Activated B cell treated with CpG ODN at 0.5 μM for 24 hours (primary cell): ENCODE measurements around the gene SIX3. TPM values are rescaled to one million over a fixed set of nuclear protein-coding genes. Genes with fewer than 3 reads are reported as not detected.

Experiments used
- ATAC-seq: fragments of 200-7000 bp; cut with Tn5 transposase; one replicate; pipeline ENCODE4 v1.10.0; 2021; ENCODE audit warnings: low read depth, mild to moderate bottlenecking, moderate library complexity
- CTCF ChIA-PET: fragments of 350-600 bp; sonication (Branson Sonifier 250); formaldehyde crosslinking; loops from one replicate; lab custom pipeline; 2021; ENCODE audit warnings: antibody characterized with exemption; lab: Charles Lee
- POLR2A ChIA-PET: fragments of 350-600 bp; sonication (Branson Sonifier 250); formaldehyde crosslinking; loops from one replicate; lab custom pipeline; 2021; ENCODE audit warnings: antibody characterized with exemption; lab: Charles Lee
- DNase-seq: peaks from one replicate; pipeline ENCODE4 v3.0.0; 2022
- H3K27ac Mint-ChIP-seq: one replicate; pipeline ENCODE4 v1.8.0; 2020; ENCODE audit warnings: mixed read lengths
- H3K27me3 Mint-ChIP-seq: one replicate; pipeline ENCODE4 v1.8.0; 2021; ENCODE audit warnings: mixed read lengths
- H3K36me3 Mint-ChIP-seq: one replicate; pipeline ENCODE4 v1.8.0; 2021; ENCODE audit warnings: low read depth, mixed read lengths
- H3K4me1 Mint-ChIP-seq: one replicate; pipeline ENCODE4 v1.8.0; 2021; ENCODE audit warnings: mixed read lengths
- H3K4me3 Mint-ChIP-seq: one replicate; pipeline ENCODE4 v1.8.0; 2020; ENCODE audit warnings: mild to moderate bottlenecking, mixed read lengths
- H3K9me3 Mint-ChIP-seq: one replicate; pipeline ENCODE4 v1.8.0; 2020; ENCODE audit warnings: mixed read lengths
- intact Hi-C: fragments of 100-400 bp; cut with micrococcal nuclease; formaldehyde crosslinking; loops from one replicate; pipeline ENCODE4 v1.15.1; 2024
- total RNA-seq: library from RNA; stranded (reverse); gene quantifications from 2 replicates; pipeline ENCODE4 v1.2.3, GENCODE V29; 2022
- TF ChIP-seq, protein P1 (sequence below): fragments of 200-600 bp; IDR thresholded peaks from one replicate; pipeline ENCODE4 v1.8.0; 2022; ENCODE audit warnings: antibody characterized with exemption, mild to moderate bottlenecking

The SIX3 gene
- total RNA-seq, 1 donor from 2014 or later, result not detected

- DNase-seq, result no peak
- ChIA-PET CTCF (interaction anchor here (0.8 to 4.3 kb wide), 2 partner anchors 476 to 541 kb away, joined by 3 to 36 read pairs; no protein-coding TSS in a partner anchor), POLR2A (no interaction called here)
- intact Hi-C loops, result no loop called here
- no peak for ATAC-seq
- Mint-ChIP-seq H3K36me3 (no peaks in the 10 kb centered on the region), H3K9me3 (no peaks in the 10 kb centered on the region), H3K27me3 (peaks cover 79% of the 10 kb centered on the region), H3K27ac (no peak overlapping the region), H3K4me1 (peaks cover 48% of the 10 kb centered on the region), H3K4me3 (peak overlapping the region; percentile 56)
- TF ChIP-seq, protein P1, sequence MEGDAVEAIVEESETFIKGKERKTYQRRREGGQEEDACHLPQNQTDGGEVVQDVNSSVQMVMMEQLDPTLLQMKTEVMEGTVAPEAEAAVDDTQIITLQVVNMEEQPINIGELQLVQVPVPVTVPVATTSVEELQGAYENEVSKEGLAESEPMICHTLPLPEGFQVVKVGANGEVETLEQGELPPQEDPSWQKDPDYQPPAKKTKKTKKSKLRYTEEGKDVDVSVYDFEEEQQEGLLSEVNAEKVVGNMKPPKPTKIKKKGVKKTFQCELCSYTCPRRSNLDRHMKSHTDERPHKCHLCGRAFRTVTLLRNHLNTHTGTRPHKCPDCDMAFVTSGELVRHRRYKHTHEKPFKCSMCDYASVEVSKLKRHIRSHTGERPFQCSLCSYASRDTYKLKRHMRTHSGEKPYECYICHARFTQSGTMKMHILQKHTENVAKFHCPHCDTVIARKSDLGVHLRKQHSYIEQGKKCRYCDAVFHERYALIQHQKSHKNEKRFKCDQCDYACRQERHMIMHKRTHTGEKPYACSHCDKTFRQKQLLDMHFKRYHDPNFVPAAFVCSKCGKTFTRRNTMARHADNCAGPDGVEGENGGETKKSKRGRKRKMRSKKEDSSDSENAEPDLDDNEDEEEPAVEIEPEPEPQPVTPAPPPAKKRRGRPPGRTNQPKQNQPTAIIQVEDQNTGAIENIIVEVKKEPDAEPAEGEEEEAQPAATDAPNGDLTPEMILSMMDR, result no peak
Observed at GRCh38 chr2:44952806-44953498, 11.4 kb downstream of the SIX3 start.

DNA sequence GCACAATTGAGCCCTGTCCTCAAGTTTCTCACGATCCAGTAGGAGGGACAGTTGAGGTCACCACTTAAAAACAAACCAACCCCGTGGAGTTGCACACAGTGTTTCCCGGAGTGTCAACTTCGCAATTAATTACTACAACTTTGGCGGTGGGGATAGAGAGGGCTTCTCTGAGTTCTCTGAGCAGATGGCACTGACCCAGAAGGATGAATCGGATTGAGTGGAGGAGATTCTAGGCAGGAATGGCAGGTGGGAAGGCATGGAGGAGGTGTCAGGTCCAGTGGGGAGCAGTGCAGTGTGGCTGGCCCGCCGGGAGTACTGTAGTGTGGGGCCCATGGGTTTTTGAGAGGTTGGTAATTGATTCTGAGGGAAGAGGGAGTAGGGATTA lies 12.0 kb downstream of the SIX3 start:
- Mint-ChIP-seq H3K9me3 (no peaks in the 10 kb centered on the region), H3K36me3 (no peaks in the 10 kb centered on the region), H3K27ac (no peak overlapping the region), H3K27me3 (peaks cover 78% of the 10 kb centered on the region), H3K4me3 (no peak overlapping the region), H3K4me1 (peaks cover 48% of the 10 kb centered on the region)
- ChIA-PET POLR2A (no interaction called here), CTCF (interaction anchor here (0.8 to 6.9 kb wide), 6 partner anchors 394 to 910 kb away, joined by 3 to 141 read pairs (median 58); no protein-coding TSS in a partner anchor)
- ATAC-seq (no peak), DNase-seq (no peak)
- intact Hi-C loops, result no loop called here
- TF ChIP-seq, protein P1, result no peak

- DNase-seq (no peak), ATAC-seq (no peak)
- TF ChIP-seq, protein P1, result no peak
- Mint-ChIP-seq H3K4me3 (peak overlapping the region; percentile 25), H3K36me3 (no peaks in the 10 kb centered on the region), H3K4me1 (peaks cover 44% of the 10 kb centered on the region), H3K27ac (no peak overlapping the region), H3K27me3 (peaks cover 70% of the 10 kb centered on the region), H3K9me3 (no peaks in the 10 kb centered on the region)
- ChIA-PET CTCF (interaction anchor here (1.1 to 6.9 kb wide), 14 partner anchors 11 to 911 kb away, joined by 4 to 141 read pairs (median 8); no protein-coding TSS in a partner anchor), POLR2A (no interaction called here)
- intact Hi-C loops, result loop anchor here (2.0 kb wide), 1 partner anchor 1076 kb away; no protein-coding TSS in a partner anchor
Observed at GRCh38 chr2:44954447-44954888, 13.0 kb downstream of the SIX3 start.

GRCh38 chr2:44954889-44955592 lies 13.5 kb downstream of the SIX3 start:
- intact Hi-C loops, result loop anchor here (1.0 to 2.0 kb wide), 6 partner anchors 395 to 1076 kb away; no protein-coding TSS in a partner anchor
- Mint-ChIP-seq H3K4me1 (peaks cover 42% of the 10 kb centered on the region), H3K36me3 (no peaks in the 10 kb centered on the region), H3K27me3 (peaks cover 72% of the 10 kb centered on the region), H3K27ac (no peak overlapping the region), H3K4me3 (peak overlapping the region; percentile 63), H3K9me3 (no peaks in the 10 kb centered on the region)
- CTCF ChIA-PET, result interaction anchor here (0.9 to 6.9 kb wide), 20 partner anchors 12 to 1077 kb away, joined by 3 to 141 read pairs (median 5); no protein-coding TSS in a partner anchor
- DNase-seq (no peak), ATAC-seq (no peak)
- POLR2A ChIA-PET, result interaction anchor here (1.0 kb wide), 1 partner anchor 476 kb away, joined by 3 read pairs; no protein-coding TSS in a partner anchor
- TF ChIP-seq, protein P1, result no peak
